HCT116 (cell line): ENCODE results near the gene STARD3NL.

Experiments used
- ELF1 ChIP-seq: IDR thresholded peaks from 2 replicates; pipeline ENCODE4 v1.6.1; 2012; ENCODE audit warnings: low read depth, borderline replicate concordance
- EZH2phosphoT487 ChIP-seq: fragments of 200-600 bp; IDR thresholded peaks from 2 replicates; pipeline ENCODE4 v1.6.1; 2018; ENCODE audit warnings: antibody characterized with exemption, borderline replicate concordance
- FOSL1 ChIP-seq: IDR thresholded peaks from 2 replicates; pipeline ENCODE4 v1.6.1; 2012; ENCODE audit warnings: low read depth
- POLR2A ChIP-seq: IDR thresholded peaks from 2 replicates; pipeline ENCODE4 v1.7.0; 2011; ENCODE audit warnings: borderline replicate concordance; ENCODE audit not compliant: insufficient read depth, insufficient read length; ENCODE audit errors: extremely low read depth
- RAD21 ChIP-seq: IDR thresholded peaks from 2 replicates; pipeline ENCODE4 v1.6.1; 2012; ENCODE audit warnings: low read depth, mild to moderate bottlenecking
- SIN3A ChIP-seq: IDR thresholded peaks from 2 replicates; pipeline ENCODE4 v1.6.1; 2012; ENCODE audit warnings: low read depth
- TF ChIP-seq, protein P1 (sequence below), 3 experiments: fragments of 200-600 bp in 1 of 3; sonication (generic) in 1 of 3; IDR thresholded peaks in 2 of 3; conservative IDR thresholded peaks in 1 of 3; 2 replicates each; pipeline ENCODE4 v1.5.1; 2012 to 2017; ENCODE audit warnings: low read depth in 2 of 3, low read length in 2 of 3, antibody characterized with exemption in 1 of 3, borderline replicate concordance in 1 of 3, control low read depth in 1 of 3, mild to moderate bottlenecking in 1 of 3, mixed read lengths in 1 of 3, mixed run types in 1 of 3, moderate library complexity in 1 of 3; ENCODE audit not compliant: insufficient read depth in 1 of 3

DNA sequence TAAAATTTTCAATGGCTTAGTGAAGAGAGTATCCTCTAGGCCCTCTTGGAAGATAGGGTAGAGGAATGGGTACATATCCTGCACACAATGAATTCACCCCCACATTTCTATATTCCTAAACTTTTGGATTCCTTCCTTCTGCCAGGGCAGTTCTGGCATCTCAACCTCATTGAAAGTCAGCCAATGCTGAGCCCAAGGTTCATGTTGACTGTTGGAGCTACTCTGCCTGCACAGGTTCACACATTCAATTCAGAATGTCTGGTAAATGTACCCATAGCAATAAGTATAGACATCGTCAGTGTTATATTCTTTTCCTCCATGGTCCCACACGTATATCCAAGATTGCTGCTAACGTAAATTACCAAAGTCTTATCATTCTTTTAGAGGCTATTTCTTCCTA lies 48.9 kb upstream of the STARD3NL start:
- TF ChIP-seq, protein P1, sequence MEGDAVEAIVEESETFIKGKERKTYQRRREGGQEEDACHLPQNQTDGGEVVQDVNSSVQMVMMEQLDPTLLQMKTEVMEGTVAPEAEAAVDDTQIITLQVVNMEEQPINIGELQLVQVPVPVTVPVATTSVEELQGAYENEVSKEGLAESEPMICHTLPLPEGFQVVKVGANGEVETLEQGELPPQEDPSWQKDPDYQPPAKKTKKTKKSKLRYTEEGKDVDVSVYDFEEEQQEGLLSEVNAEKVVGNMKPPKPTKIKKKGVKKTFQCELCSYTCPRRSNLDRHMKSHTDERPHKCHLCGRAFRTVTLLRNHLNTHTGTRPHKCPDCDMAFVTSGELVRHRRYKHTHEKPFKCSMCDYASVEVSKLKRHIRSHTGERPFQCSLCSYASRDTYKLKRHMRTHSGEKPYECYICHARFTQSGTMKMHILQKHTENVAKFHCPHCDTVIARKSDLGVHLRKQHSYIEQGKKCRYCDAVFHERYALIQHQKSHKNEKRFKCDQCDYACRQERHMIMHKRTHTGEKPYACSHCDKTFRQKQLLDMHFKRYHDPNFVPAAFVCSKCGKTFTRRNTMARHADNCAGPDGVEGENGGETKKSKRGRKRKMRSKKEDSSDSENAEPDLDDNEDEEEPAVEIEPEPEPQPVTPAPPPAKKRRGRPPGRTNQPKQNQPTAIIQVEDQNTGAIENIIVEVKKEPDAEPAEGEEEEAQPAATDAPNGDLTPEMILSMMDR (IDR thresholded peaks at IDR 0.05 in 2 of 3, conservative IDR thresholded peaks at IDR 0.05 in 1 of 3; ENCODE audit: borderline replicate concordance in 1 of 3, insufficient read depth in 1 of 3, low read depth in 2 of 3, low read length in 2 of 3) = no peak
- no peak for TF ChIP-seq EZH2phosphoT487
- no peak for TF ChIP-seq SIN3A
- no peak for TF ChIP-seq POLR2A
- TF ChIP-seq RAD21 = no peak
- no peak for TF ChIP-seq FOSL1
- TF ChIP-seq ELF1 = no peak
